Activated CD4-positive, alpha-beta T cell treated with anti-CD3 and anti-CD28 coated beads, Interleukin-2, amount 50 U/mL, for 4 hours (primary cell): ENCODE results near the gene FEM1B.

Experiments
- DNase-seq, 2 experiments: peaks; one replicate each; pipeline ENCODE4 v3.0.0-alpha.2; 2020

The FEM1B gene

GRCh38 chr15:68310804-68311463, 33.4 kb downstream of the FEM1B start:
- no peak for DNase-seq

- DNase-seq = no peak
Measured at GRCh38 chr15:68311464-68311835, 33.9 kb downstream of the FEM1B start.

- DNase-seq = no peak
Measured at GRCh38 chr15:68311859-68312557, 34.5 kb downstream of the FEM1B start.

- no peak for DNase-seq
Measured at GRCh38 chr15:68312701-68313204, 35.2 kb downstream of the FEM1B start.

GRCh38 chr15:68313501-68314410, 36.2 kb downstream of the FEM1B start:
- DNase-seq = no peak

- no peak for DNase-seq
Measured at GRCh38 chr15:68314563-68314962, 37.0 kb downstream of the FEM1B start.

GRCh38 chr15:68315035-68315434, 37.5 kb downstream of the FEM1B start:
- no peak for DNase-seq

GRCh38 chr15:68315495-68316031, 38.0 kb downstream of the FEM1B start:
- DNase-seq = no peak

- DNase-seq = no peak
Measured at GRCh38 chr15:68316061-68316804, 38.7 kb downstream of the FEM1B start.

GRCh38 chr15:68317281-68318007, 39.9 kb downstream of the FEM1B start:
- no peak for DNase-seq

GRCh38 chr15:68318008-68318835, 40.7 kb downstream of the FEM1B start:
- DNase-seq = no peak

GRCh38 chr15:68318931-68319909, 41.7 kb downstream of the FEM1B start:
- DNase-seq = no peak

- no peak for DNase-seq
Measured at GRCh38 chr15:68319997-68320396, 42.5 kb downstream of the FEM1B start.

- no peak for DNase-seq
Measured at GRCh38 chr15:68321229-68321628, 43.7 kb downstream of the FEM1B start.

- no peak for DNase-seq
Measured at GRCh38 chr15:68322796-68323195, 45.3 kb downstream of the FEM1B start.

- DNase-seq = no peak
Measured at GRCh38 chr15:68325726-68326125, 48.2 kb downstream of the FEM1B start.

GRCh38 chr15:68326711-68327354, 49.3 kb downstream of the FEM1B start:
- DNase-seq = no peak

- DNase-seq = no peak
Measured at GRCh38 chr15:68328443-68328842, 50.9 kb downstream of the FEM1B start.

- DNase-seq = no peak
Measured at GRCh38 chr15:68328964-68329363, 51.4 kb downstream of the FEM1B start.
